ENCODE data around the gene GNL1. TPM values are rescaled to one million over a fixed set of nuclear protein-coding genes. Genes with fewer than 3 reads are reported as not detected.
"Not testable (repeated sequence)": the region's sequence is repeated elsewhere in the genome, so short reads cannot be mapped to it uniquely, and the experiment has no call there.

GNL1 gene
- total and polyA plus RNA-seq, 4 donors: 40.3 to 97.1 (median 77.3) TPM

- not testable (repeated sequence) for H3K9me3 ChIP-seq (ENCODE audit: control insufficient read depth, insufficient read depth, low read length); H3K27ac ChIP-seq (ENCODE audit: low read depth, low read length); H3K36me3 ChIP-seq (ENCODE audit: control insufficient read depth, insufficient read depth, low read length); H3K4me1 ChIP-seq (ENCODE audit: control insufficient read depth, insufficient read depth, low read length); DNase-seq (ENCODE audit: low read depth in 4 of 6, low spot score in 6 of 6); H3K4me3 ChIP-seq (ENCODE audit: low read depth, low read length)
- 98% methylated on average over 20 of the region's 21 CpGs for WGBS (ENCODE audit: insufficient coverage)
- peaks cover 14% of the 10 kb centered on the region for H3K27me3 ChIP-seq (ENCODE audit: control insufficient read depth, insufficient read depth, low read length)
These were observed 38.4 kb downstream of the GNL1 start for GRCh38 chr6:30517767-30518504.

- not testable (repeated sequence) for H3K27ac ChIP-seq (ENCODE audit: low read depth, low read length); H3K4me1 ChIP-seq (ENCODE audit: control insufficient read depth, insufficient read depth, low read length); H3K9me3 ChIP-seq (ENCODE audit: control insufficient read depth, insufficient read depth, low read length); DNase-seq (ENCODE audit: low read depth in 4 of 6, low spot score in 6 of 6); H3K36me3 ChIP-seq (ENCODE audit: control insufficient read depth, insufficient read depth, low read length)
- Histone ChIP-seq H3K4me3 (ENCODE audit: low read depth, low read length) (peak overlapping the region; percentile 41), H3K27me3 (ENCODE audit: control insufficient read depth, insufficient read depth, low read length) (peaks cover 14% of the 10 kb centered on the region)
- WGBS (ENCODE audit: insufficient coverage): no CpG with 5 or more reads among the region's 9 CpGs
These were observed 39.6 kb downstream of the GNL1 start for GRCh38 chr6:30516754-30517076.

GRCh38 chr6:30515944-30516753 lies 40.1 kb downstream of the GNL1 start:
- Histone ChIP-seq H3K4me1 (ENCODE audit: control insufficient read depth, insufficient read depth, low read length) (no peaks in the 10 kb centered on the region), H3K27ac (ENCODE audit: low read depth, low read length) (peak overlapping the region; percentile 77), H3K27me3 (ENCODE audit: control insufficient read depth, insufficient read depth, low read length) (peaks cover 12% of the 10 kb centered on the region), H3K9me3 (ENCODE audit: control insufficient read depth, insufficient read depth, low read length) (no peaks in the 10 kb centered on the region), H3K4me3 (ENCODE audit: low read depth, low read length) (peak overlapping the region; percentile 41), H3K36me3 (ENCODE audit: control insufficient read depth, insufficient read depth, low read length) (no peaks in the 10 kb centered on the region)
- 16% methylated on average over 25 of the region's 33 CpGs for WGBS (ENCODE audit: insufficient coverage)
- DNase-seq (ENCODE audit: low read depth in 4 of 6, low spot score in 6 of 6): peak in 5 of 6 donors; percentile 5 to 85 (median 29)

GRCh38 chr6:30515106-30515505 lies 41.2 kb downstream of the GNL1 start:
- WGBS (ENCODE audit: insufficient coverage): 17% methylated on average over 2 of the region's 4 CpGs
- Histone ChIP-seq H3K4me1 (ENCODE audit: control insufficient read depth, insufficient read depth, low read length) (no peaks in the 10 kb centered on the region), H3K4me3 (ENCODE audit: low read depth, low read length) (no peak overlapping the region), H3K9me3 (ENCODE audit: control insufficient read depth, insufficient read depth, low read length) (no peaks in the 10 kb centered on the region), H3K27ac (ENCODE audit: low read depth, low read length) (no peak overlapping the region), H3K36me3 (ENCODE audit: control insufficient read depth, insufficient read depth, low read length) (no peaks in the 10 kb centered on the region), H3K27me3 (ENCODE audit: control insufficient read depth, insufficient read depth, low read length) (peaks cover 12% of the 10 kb centered on the region)
- DNase-seq (ENCODE audit: low read depth in 4 of 6, low spot score in 6 of 6): no peak

GRCh38 chr6:30513451-30513850 lies 42.8 kb downstream of the GNL1 start:
- WGBS (ENCODE audit: insufficient coverage): 100% methylated on average over 1 of the region's 2 CpGs
- H3K27me3 ChIP-seq (ENCODE audit: control insufficient read depth, insufficient read depth, low read length): peaks cover 12% of the 10 kb centered on the region
- no peak overlapping the region for H3K27ac ChIP-seq (ENCODE audit: low read depth, low read length)

GRCh38 chr6:30511169-30511546 lies 45.1 kb downstream of the GNL1 start:
- 79% methylated on average over 5 of the region's 5 CpGs for WGBS (ENCODE audit: insufficient coverage)
- Histone ChIP-seq H3K9me3 (ENCODE audit: control insufficient read depth, insufficient read depth, low read length) (no peaks in the 10 kb centered on the region), H3K4me3 (ENCODE audit: low read depth, low read length) (no peak overlapping the region), H3K27ac (ENCODE audit: low read depth, low read length) (no peak overlapping the region), H3K36me3 (ENCODE audit: control insufficient read depth, insufficient read depth, low read length) (no peaks in the 10 kb centered on the region), H3K27me3 (ENCODE audit: control insufficient read depth, insufficient read depth, low read length) (peaks cover 11% of the 10 kb centered on the region), H3K4me1 (ENCODE audit: control insufficient read depth, insufficient read depth, low read length) (no peaks in the 10 kb centered on the region)
- DNase-seq (ENCODE audit: low read depth in 4 of 6, low spot score in 6 of 6): no peak

More at GRCh38 chr6:30513451-30513850, 42.8 kb downstream of the GNL1 start:
- no peak for DNase-seq (ENCODE audit: low read depth in 4 of 6, low spot score in 6 of 6)
- Histone ChIP-seq H3K36me3 (ENCODE audit: control insufficient read depth, insufficient read depth, low read length) (no peaks in the 10 kb centered on the region), H3K4me1 (ENCODE audit: control insufficient read depth, insufficient read depth, low read length) (no peaks in the 10 kb centered on the region), H3K4me3 (ENCODE audit: low read depth, low read length) (no peak overlapping the region), H3K9me3 (ENCODE audit: control insufficient read depth, insufficient read depth, low read length) (no peaks in the 10 kb centered on the region)

- no peaks in the 10 kb centered on the region for H3K36me3 ChIP-seq (ENCODE audit: control insufficient read depth, insufficient read depth, low read length)
- H3K27me3 ChIP-seq (ENCODE audit: control insufficient read depth, insufficient read depth, low read length): peaks cover 6% of the 10 kb centered on the region
- no peaks in the 10 kb centered on the region for H3K4me1 ChIP-seq (ENCODE audit: control insufficient read depth, insufficient read depth, low read length)
- WGBS (ENCODE audit: insufficient coverage): 80% methylated on average over 3 of the region's 10 CpGs
- H3K9me3 ChIP-seq (ENCODE audit: control insufficient read depth, insufficient read depth, low read length): no peaks in the 10 kb centered on the region
- H3K27ac ChIP-seq (ENCODE audit: low read depth, low read length): no peak overlapping the region
- no peak for DNase-seq (ENCODE audit: low read depth in 4 of 6, low spot score in 6 of 6)
- no peak overlapping the region for H3K4me3 ChIP-seq (ENCODE audit: low read depth, low read length)
These were observed 45.7 kb downstream of the GNL1 start for GRCh38 chr6:30510419-30511168.

GRCh38 chr6:30508890-30509736 lies 47.2 kb downstream of the GNL1 start:
- H3K36me3 ChIP-seq (ENCODE audit: control insufficient read depth, insufficient read depth, low read length): no peaks in the 10 kb centered on the region
- 60% methylated on average over 1 of the region's 5 CpGs for WGBS (ENCODE audit: insufficient coverage)
- H3K4me1 ChIP-seq (ENCODE audit: control insufficient read depth, insufficient read depth, low read length): no peaks in the 10 kb centered on the region
- H3K27me3 ChIP-seq (ENCODE audit: control insufficient read depth, insufficient read depth, low read length): peaks cover 3% of the 10 kb centered on the region
- no peak overlapping the region for H3K4me3 ChIP-seq (ENCODE audit: low read depth, low read length)
- H3K9me3 ChIP-seq (ENCODE audit: control insufficient read depth, insufficient read depth, low read length): no peaks in the 10 kb centered on the region
- no peak overlapping the region for H3K27ac ChIP-seq (ENCODE audit: low read depth, low read length)
- no peak for DNase-seq (ENCODE audit: low read depth in 4 of 6, low spot score in 6 of 6)

All from spinal cord (tissue), 10 donors.